HG03097 (cell line): Measurements from ENCODE around the gene PTPRR.

Experiments used
- ATAC-seq: cut with Tn5 transposase; IDR thresholded peaks from one replicate; pipeline ENCODE4 v1.9.1; 2021; ENCODE audit not compliant: unreplicated experiment, low FRiP score

The PTPRR gene

GRCh38 chr12:70806827-70807226 is 113.7 kb downstream of the PTPRR start:
- ATAC-seq, result no peak

- no peak for ATAC-seq
Observed at GRCh38 chr12:70806043-70806442, 114.5 kb downstream of the PTPRR start.

- no peak for ATAC-seq
Observed at GRCh38 chr12:70798016-70798783, 122.3 kb downstream of the PTPRR start.

- ATAC-seq, result no peak
Observed at GRCh38 chr12:70796989-70797388, 123.5 kb downstream of the PTPRR start.

- no peak for ATAC-seq
Observed at GRCh38 chr12:70795608-70796007, 124.9 kb downstream of the PTPRR start.

GRCh38 chr12:70794131-70794530 is 126.4 kb downstream of the PTPRR start:
- no peak for ATAC-seq

GRCh38 chr12:70788774-70789173 is 131.8 kb downstream of the PTPRR start:
- ATAC-seq, result no peak

GRCh38 chr12:70787612-70788011 is 132.9 kb downstream of the PTPRR start:
- no peak for ATAC-seq

GRCh38 chr12:70785896-70786295 is 134.6 kb downstream of the PTPRR start:
- ATAC-seq, result no peak

GRCh38 chr12:70784042-70784668 is 136.4 kb downstream of the PTPRR start:
- no peak for ATAC-seq

- no peak for ATAC-seq
Observed at GRCh38 chr12:70783455-70783854, 137.1 kb downstream of the PTPRR start.

GRCh38 chr12:70779250-70779649 is 141.3 kb downstream of the PTPRR start:
- no peak for ATAC-seq

- ATAC-seq, result no peak
Observed at GRCh38 chr12:70774055-70774454, 146.5 kb downstream of the PTPRR start.

- ATAC-seq, result no peak
Observed at GRCh38 chr12:70772836-70773235, 147.7 kb downstream of the PTPRR start.

- ATAC-seq, result no peak
Observed at GRCh38 chr12:70771581-70771980, 149.0 kb downstream of the PTPRR start.

- ATAC-seq, result no peak
Observed at GRCh38 chr12:70763666-70764065, 156.9 kb downstream of the PTPRR start.

GRCh38 chr12:70762000-70762399 is 158.5 kb downstream of the PTPRR start:
- ATAC-seq, result no peak

- ATAC-seq, result no peak
Observed at GRCh38 chr12:70759161-70759918, 161.2 kb downstream of the PTPRR start.

- ATAC-seq, result no peak
Observed at GRCh38 chr12:70758494-70758845, 162.1 kb downstream of the PTPRR start.

GRCh38 chr12:70757830-70758493 is 162.6 kb downstream of the PTPRR start:
- ATAC-seq, result no peak

GRCh38 chr12:70756791-70757190 is 163.7 kb downstream of the PTPRR start:
- no peak for ATAC-seq
